WTC11 (cell line): ENCODE measurements around the gene SPEF1.

ENCODE experiments used
- CBFB ChIP-seq: sonication (generic); formaldehyde crosslinking; IDR thresholded peaks from 2 replicates; pipeline ENCODE4 v1.8.1; 2022; ENCODE audit warnings: mild to moderate bottlenecking, low read depth, missing genetic modification reagents
- ELF4 ChIP-seq: sonication (generic); formaldehyde crosslinking; IDR thresholded peaks from 2 replicates; pipeline ENCODE4 v1.8.1; 2022; ENCODE audit warnings: low read depth, mild to moderate bottlenecking, moderate library complexity, missing genetic modification reagents
- GABPB1 ChIP-seq: sonication (generic); formaldehyde crosslinking; IDR thresholded peaks from 2 replicates; pipeline ENCODE4 v1.8.1; 2023; ENCODE audit warnings: mild to moderate bottlenecking, missing genetic modification reagents
- JUN ChIP-seq: sonication (generic); formaldehyde crosslinking; IDR thresholded peaks from 2 replicates; pipeline ENCODE4 v1.8.0; 2023; ENCODE audit warnings: mild to moderate bottlenecking, missing genetic modification reagents
- NR3C1 ChIP-seq: sonication (generic); formaldehyde crosslinking; conservative IDR thresholded peaks from 2 replicates; pipeline ENCODE4 v1.8.1; 2023; ENCODE audit warnings: low read depth, mild to moderate bottlenecking, missing genetic modification reagents
- TCF7 ChIP-seq: sonication (generic); formaldehyde crosslinking; IDR thresholded peaks from 2 replicates; pipeline ENCODE4 v1.8.0; 2022; ENCODE audit warnings: mild to moderate bottlenecking, low read depth, missing genetic modification reagents, moderate library complexity
- ZNF317 ChIP-seq: sonication (generic); formaldehyde crosslinking; IDR thresholded peaks from 2 replicates; pipeline ENCODE4 v1.8.1; 2023; ENCODE audit warnings: low read depth, mild to moderate bottlenecking, moderate library complexity, missing genetic modification reagents, borderline replicate concordance
- TF ChIP-seq, protein P1 (sequence below): fragments of 250-450 bp; sonication (Bioruptor Pico); IDR thresholded peaks from 2 replicates; pipeline ENCODE4 v2.1.2; 2022; ENCODE audit warnings: mild to moderate bottlenecking, moderate library complexity
- TF ChIP-seq, protein P2 (sequence below): fragments of 200-600 bp; IDR thresholded peaks from 2 replicates; pipeline ENCODE4 v1.8.0; 2022; ENCODE audit warnings: antibody characterized with exemption
- TF ChIP-seq, protein P3 (sequence below): sonication (generic); formaldehyde crosslinking; IDR thresholded peaks from 2 replicates; pipeline ENCODE4 v1.8.1; 2022; ENCODE audit warnings: low read depth, missing genetic modification reagents, borderline replicate concordance
- TF ChIP-seq, protein P4 (sequence below): sonication (generic); formaldehyde crosslinking; IDR thresholded peaks from 2 replicates; pipeline ENCODE4 v1.8.1; 2023; ENCODE audit warnings: mild to moderate bottlenecking, missing genetic modification reagents
- TF ChIP-seq, protein P5 (sequence below): sonication (generic); formaldehyde crosslinking; IDR thresholded peaks from 2 replicates; pipeline ENCODE4 v1.8.1; 2023; ENCODE audit warnings: mild to moderate bottlenecking, missing genetic modification reagents, moderate library complexity

DNA sequence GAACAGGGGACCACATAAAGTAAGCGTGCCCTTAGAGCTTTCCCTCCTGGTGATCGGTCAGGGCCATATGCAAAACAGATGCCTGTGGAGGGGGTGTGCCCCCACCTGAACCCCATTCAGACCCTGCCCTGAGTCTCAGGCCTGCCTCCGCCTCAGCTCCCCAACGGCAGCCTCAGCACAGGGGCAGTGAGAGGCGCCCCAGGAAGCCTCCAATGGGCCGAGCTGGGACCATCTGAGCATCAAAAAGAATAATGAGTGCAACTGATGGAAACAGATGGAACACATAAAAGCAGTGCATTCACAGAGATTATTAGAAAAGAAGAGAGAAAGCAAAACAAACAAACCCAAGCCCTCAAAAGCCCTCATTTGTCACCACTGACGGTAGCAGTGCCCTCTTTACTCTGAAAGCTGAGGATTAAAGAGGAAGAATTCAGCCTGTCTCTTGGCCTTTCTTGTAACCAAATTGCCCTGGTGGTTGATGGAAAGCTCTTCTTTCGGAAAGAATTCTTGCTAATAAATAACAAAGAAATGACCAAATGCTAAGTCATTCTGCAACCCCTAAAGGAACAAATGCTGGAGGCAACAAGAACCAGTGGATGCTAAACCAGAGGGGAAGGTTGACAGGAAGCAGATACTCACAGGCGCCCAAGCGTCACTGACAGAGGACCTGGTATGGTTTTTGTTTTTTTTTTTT, 20.4 kb downstream of the SPEF1 start:
- TF ChIP-seq TCF7 (CRISPR knock-in tag) (no peak), CBFB (no peak), ELF4 (no peak), JUN (CRISPR knock-in tag) (no peak), ZNF317 (CRISPR knock-in tag) (no peak), GABPB1 (CRISPR knock-in tag) (no peak), NR3C1 (CRISPR knock-in tag) (no peak)
- TF ChIP-seq, protein P1, sequence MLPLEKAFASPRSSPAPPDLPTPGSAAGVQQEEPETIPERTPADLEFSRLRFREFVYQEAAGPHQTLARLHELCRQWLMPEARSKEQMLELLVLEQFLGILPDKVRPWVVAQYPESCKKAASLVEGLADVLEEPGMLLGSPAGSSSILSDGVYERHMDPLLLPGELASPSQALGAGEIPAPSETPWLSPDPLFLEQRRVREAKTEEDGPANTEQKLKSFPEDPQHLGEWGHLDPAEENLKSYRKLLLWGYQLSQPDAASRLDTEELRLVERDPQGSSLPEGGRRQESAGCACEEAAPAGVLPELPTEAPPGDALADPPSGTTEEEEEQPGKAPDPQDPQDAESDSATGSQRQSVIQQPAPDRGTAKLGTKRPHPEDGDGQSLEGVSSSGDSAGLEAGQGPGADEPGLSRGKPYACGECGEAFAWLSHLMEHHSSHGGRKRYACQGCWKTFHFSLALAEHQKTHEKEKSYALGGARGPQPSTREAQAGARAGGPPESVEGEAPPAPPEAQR, result no peak
- TF ChIP-seq, protein P2, sequence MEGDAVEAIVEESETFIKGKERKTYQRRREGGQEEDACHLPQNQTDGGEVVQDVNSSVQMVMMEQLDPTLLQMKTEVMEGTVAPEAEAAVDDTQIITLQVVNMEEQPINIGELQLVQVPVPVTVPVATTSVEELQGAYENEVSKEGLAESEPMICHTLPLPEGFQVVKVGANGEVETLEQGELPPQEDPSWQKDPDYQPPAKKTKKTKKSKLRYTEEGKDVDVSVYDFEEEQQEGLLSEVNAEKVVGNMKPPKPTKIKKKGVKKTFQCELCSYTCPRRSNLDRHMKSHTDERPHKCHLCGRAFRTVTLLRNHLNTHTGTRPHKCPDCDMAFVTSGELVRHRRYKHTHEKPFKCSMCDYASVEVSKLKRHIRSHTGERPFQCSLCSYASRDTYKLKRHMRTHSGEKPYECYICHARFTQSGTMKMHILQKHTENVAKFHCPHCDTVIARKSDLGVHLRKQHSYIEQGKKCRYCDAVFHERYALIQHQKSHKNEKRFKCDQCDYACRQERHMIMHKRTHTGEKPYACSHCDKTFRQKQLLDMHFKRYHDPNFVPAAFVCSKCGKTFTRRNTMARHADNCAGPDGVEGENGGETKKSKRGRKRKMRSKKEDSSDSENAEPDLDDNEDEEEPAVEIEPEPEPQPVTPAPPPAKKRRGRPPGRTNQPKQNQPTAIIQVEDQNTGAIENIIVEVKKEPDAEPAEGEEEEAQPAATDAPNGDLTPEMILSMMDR, result no peak
- TF ChIP-seq, protein P3, sequence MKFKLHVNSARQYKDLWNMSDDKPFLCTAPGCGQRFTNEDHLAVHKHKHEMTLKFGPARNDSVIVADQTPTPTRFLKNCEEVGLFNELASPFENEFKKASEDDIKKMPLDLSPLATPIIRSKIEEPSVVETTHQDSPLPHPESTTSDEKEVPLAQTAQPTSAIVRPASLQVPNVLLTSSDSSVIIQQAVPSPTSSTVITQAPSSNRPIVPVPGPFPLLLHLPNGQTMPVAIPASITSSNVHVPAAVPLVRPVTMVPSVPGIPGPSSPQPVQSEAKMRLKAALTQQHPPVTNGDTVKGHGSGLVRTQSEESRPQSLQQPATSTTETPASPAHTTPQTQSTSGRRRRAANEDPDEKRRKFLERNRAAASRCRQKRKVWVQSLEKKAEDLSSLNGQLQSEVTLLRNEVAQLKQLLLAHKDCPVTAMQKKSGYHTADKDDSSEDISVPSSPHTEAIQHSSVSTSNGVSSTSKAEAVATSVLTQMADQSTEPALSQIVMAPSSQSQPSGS (CRISPR knock-in tag), result no peak
- TF ChIP-seq, protein P4, sequence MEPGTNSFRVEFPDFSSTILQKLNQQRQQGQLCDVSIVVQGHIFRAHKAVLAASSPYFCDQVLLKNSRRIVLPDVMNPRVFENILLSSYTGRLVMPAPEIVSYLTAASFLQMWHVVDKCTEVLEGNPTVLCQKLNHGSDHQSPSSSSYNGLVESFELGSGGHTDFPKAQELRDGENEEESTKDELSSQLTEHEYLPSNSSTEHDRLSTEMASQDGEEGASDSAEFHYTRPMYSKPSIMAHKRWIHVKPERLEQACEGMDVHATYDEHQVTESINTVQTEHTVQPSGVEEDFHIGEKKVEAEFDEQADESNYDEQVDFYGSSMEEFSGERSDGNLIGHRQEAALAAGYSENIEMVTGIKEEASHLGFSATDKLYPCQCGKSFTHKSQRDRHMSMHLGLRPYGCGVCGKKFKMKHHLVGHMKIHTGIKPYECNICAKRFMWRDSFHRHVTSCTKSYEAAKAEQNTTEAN (CRISPR knock-in tag), result no peak
- TF ChIP-seq, protein P5, sequence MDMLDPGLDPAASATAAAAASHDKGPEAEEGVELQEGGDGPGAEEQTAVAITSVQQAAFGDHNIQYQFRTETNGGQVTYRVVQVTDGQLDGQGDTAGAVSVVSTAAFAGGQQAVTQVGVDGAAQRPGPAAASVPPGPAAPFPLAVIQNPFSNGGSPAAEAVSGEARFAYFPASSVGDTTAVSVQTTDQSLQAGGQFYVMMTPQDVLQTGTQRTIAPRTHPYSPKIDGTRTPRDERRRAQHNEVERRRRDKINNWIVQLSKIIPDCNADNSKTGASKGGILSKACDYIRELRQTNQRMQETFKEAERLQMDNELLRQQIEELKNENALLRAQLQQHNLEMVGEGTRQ, result no peak
